ENCODE results near the gene ASAP2.

The ASAP2 gene

GRCh38 chr2:9406529-9407362, 200.1 kb downstream of the ASAP2 start:
- Histone ChIP-seq H3K9me3 (replicated peaks; ENCODE audit: insufficient read depth, low read length) (no peaks in the 10 kb centered on the region), H3F3A (ENCODE audit: insufficient read depth, low read length) (no peaks in the 10 kb centered on the region), H3K79me2 (ENCODE audit: low read length) (no peaks in the 10 kb centered on the region), H2AFZ (ENCODE audit: low read length) (no peak overlapping the region), H3K27ac (ENCODE audit: low read length) (no peak overlapping the region), H3K4me2 (ENCODE audit: low read depth, low read length) (no peak overlapping the region), H3K4me3 (ENCODE audit: low read length) (no peak overlapping the region), H3K36me3 (replicated peaks; ENCODE audit: insufficient read depth, low read length) (no peaks in the 10 kb centered on the region; the same call in 1 of the 2 replicates), H3K9me2 (replicated peaks; ENCODE audit: insufficient read depth, low read length) (no peaks in the 10 kb centered on the region), H3K9ac (ENCODE audit: low read length) (no peak overlapping the region), H4K20me1 (ENCODE audit: insufficient read depth, low read length) (no peaks in the 10 kb centered on the region), H3K4me1 (ENCODE audit: low read length) (no peaks in the 10 kb centered on the region), H3K27me3 (replicated peaks; ENCODE audit: insufficient read depth, low read length) (no peaks in the 10 kb centered on the region)
- DNase-seq = no peak
- TF ChIP-seq EZH2phosphoT487 (IDR thresholded peaks at IDR 0.05; ENCODE audit: low read length) (no peak), CTCF (IDR thresholded peaks at IDR 0.05; ENCODE audit: low read length) (no peak), EZH2 (optimal IDR thresholded peaks at IDR 0.05; ENCODE audit: low read depth, low read length) (no peak)

GRCh38 chr2:9407363-9407811, 200.8 kb downstream of the ASAP2 start:
- Histone ChIP-seq H4K20me1 (ENCODE audit: insufficient read depth, low read length) (no peaks in the 10 kb centered on the region), H2AFZ (ENCODE audit: low read length) (no peak overlapping the region), H3K4me3 (ENCODE audit: low read length) (no peak overlapping the region), H3K9me3 (replicated peaks; ENCODE audit: insufficient read depth, low read length) (no peaks in the 10 kb centered on the region), H3K9me2 (replicated peaks; ENCODE audit: insufficient read depth, low read length) (no peaks in the 10 kb centered on the region), H3K9ac (ENCODE audit: low read length) (no peak overlapping the region), H3K4me2 (ENCODE audit: low read depth, low read length) (no peak overlapping the region), H3K27me3 (replicated peaks; ENCODE audit: insufficient read depth, low read length) (no peaks in the 10 kb centered on the region), H3K36me3 (replicated peaks; ENCODE audit: insufficient read depth, low read length) (no peaks in the 10 kb centered on the region; the same call in 1 of the 2 replicates), H3F3A (ENCODE audit: insufficient read depth, low read length) (no peaks in the 10 kb centered on the region), H3K4me1 (ENCODE audit: low read length) (no peaks in the 10 kb centered on the region), H3K79me2 (ENCODE audit: low read length) (no peaks in the 10 kb centered on the region), H3K27ac (ENCODE audit: low read length) (no peak overlapping the region)
- no peak for TF ChIP-seq CTCF (IDR thresholded peaks at IDR 0.05; ENCODE audit: low read length)
- no peak for TF ChIP-seq EZH2 (optimal IDR thresholded peaks at IDR 0.05; ENCODE audit: low read depth, low read length)
- no peak for TF ChIP-seq EZH2phosphoT487 (IDR thresholded peaks at IDR 0.05; ENCODE audit: low read length)
- DNase-seq = no peak

GRCh38 chr2:9408641-9409151, 202.1 kb downstream of the ASAP2 start:
- no peak for DNase-seq
- H3K9me3 ChIP-seq (replicated peaks; ENCODE audit: insufficient read depth, low read length) = no peaks in the 10 kb centered on the region
- no peaks in the 10 kb centered on the region for H3K27me3 ChIP-seq (replicated peaks; ENCODE audit: insufficient read depth, low read length)
- H3K27ac ChIP-seq (ENCODE audit: low read length) = no peak overlapping the region
- H3K4me2 ChIP-seq (ENCODE audit: low read depth, low read length) = no peak overlapping the region
- 0 out of 2 replicates have a peak, but pooled peaks cover 2% of the 10 kb centered on the region for H3K79me2 ChIP-seq (ENCODE audit: low read length)
- H3F3A ChIP-seq (ENCODE audit: insufficient read depth, low read length) = no peaks in the 10 kb centered on the region
- H3K4me1 ChIP-seq (ENCODE audit: low read length) = no peaks in the 10 kb centered on the region
- no peaks in the 10 kb centered on the region for H4K20me1 ChIP-seq (ENCODE audit: insufficient read depth, low read length)
- no peak overlapping the region for H3K9ac ChIP-seq (ENCODE audit: low read length)
- no peaks in the 10 kb centered on the region; the same call in 1 of the 2 replicates for H3K36me3 ChIP-seq (replicated peaks; ENCODE audit: insufficient read depth, low read length)
- no peaks in the 10 kb centered on the region for H3K9me2 ChIP-seq (replicated peaks; ENCODE audit: insufficient read depth, low read length)
- no peak for TF ChIP-seq CTCF (IDR thresholded peaks at IDR 0.05; ENCODE audit: low read length)
- no peak for TF ChIP-seq EZH2phosphoT487 (IDR thresholded peaks at IDR 0.05; ENCODE audit: low read length)
- H3K4me3 ChIP-seq (ENCODE audit: low read length) = no peak overlapping the region
- H2AFZ ChIP-seq (ENCODE audit: low read length) = no peak overlapping the region
